ENCODE data around the gene SYNPO. TPM values are rescaled to one million over a fixed set of nuclear protein-coding genes. Genes with fewer than 3 reads are reported as not detected.

Gene SYNPO
- total and polyA plus RNA-seq, 2 experiments from 2014 or later: 7.1 to 8.4 TPM

DNA sequence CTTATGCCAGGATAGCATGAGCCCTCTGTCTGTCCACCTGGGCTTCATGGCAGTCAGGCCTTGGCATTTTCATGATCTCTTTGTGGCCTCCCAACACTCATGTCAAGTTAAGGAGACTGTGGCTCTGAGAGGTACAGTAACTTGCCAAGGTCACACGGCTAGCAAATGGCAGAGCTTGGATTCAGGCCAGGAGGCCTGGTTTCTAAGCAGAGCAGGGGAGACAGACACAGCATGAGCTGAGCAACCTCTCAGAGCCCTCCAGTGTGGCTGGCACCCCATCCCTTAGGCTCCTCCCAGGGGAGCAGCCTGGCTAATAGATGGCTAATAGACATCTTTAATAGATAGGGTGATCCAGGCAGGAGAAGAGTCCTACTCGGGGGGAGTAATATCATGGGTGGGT lies 4.1 kb downstream of the SYNPO start:
- Histone ChIP-seq H3K9me3 (ENCODE audit: low read depth) (no peaks in the 10 kb centered on the region), H3K79me2 (peaks cover 49% of the 10 kb centered on the region), H2AFZ (no peak overlapping the region), H3K27me3 (no peaks in the 10 kb centered on the region), H4K20me1 (ENCODE audit: insufficient read depth, poor library complexity, severe bottlenecking) (no peaks in the 10 kb centered on the region), H3K4me1 (ENCODE audit: insufficient read depth) (peaks cover 61% of the 10 kb centered on the region), H3K27ac (peak overlapping the region; percentile 45), H3K36me3 (replicated peaks; ENCODE audit: insufficient read depth, low read depth) (no peaks in the 10 kb centered on the region), H3K4me3 (no peak overlapping the region), H3K9me2 (replicated peaks; ENCODE audit: insufficient read depth) (no peaks in the 10 kb centered on the region), H3K4me2 (peak overlapping the region; percentile 26)
- WGBS (ENCODE audit: low lambda C conversion rate, missing lambda C conversion rate): 78% methylated on average over 2 of the region's 2 CpGs
- no peak for TF ChIP-seq EZH2phosphoT487 (IDR thresholded peaks at IDR 0.05; ENCODE audit: low read depth, severe bottlenecking, unreplicated experiment)
- DNase-seq (ENCODE audit: low spot score): no peak

DNA sequence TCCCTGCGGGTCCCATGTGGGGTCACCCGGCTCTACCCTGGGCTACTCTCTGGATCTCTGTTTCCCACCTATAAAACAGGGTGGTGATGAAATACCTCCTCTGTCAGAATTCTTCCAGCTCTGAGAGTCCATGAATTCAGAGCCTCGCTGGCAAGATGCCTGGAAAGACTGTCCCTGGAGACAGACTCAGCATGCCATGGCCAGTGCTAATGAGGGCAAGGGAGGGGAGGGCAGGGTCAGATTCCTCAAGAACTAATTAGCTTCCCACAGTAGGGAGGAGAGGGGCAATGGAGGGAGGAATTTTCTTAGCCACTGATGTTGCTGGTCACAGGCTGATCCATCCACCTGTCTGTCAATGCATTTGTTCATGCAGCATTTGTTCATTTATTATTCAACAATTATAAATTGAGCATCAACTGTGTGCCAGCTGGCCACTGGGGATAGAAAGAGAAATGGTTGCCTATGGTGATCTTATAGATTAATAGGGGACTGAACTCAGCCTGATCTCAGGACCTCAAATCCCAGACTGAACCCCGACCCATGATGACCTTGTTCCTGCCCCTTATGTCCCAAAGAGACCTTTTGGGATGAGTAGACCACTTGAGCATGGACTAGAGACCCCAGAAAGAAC lies 4.7 kb downstream of the SYNPO start:
- Histone ChIP-seq H3K4me2 (peak overlapping the region; percentile 26), H3K4me1 (ENCODE audit: insufficient read depth) (peaks cover 54% of the 10 kb centered on the region), H2AFZ (no peak overlapping the region), H3K27me3 (no peaks in the 10 kb centered on the region), H3K79me2 (peaks cover 49% of the 10 kb centered on the region), H4K20me1 (ENCODE audit: insufficient read depth, poor library complexity, severe bottlenecking) (no peaks in the 10 kb centered on the region), H3K9me3 (ENCODE audit: low read depth) (no peaks in the 10 kb centered on the region), H3K4me3 (no peak overlapping the region), H3K36me3 (replicated peaks; ENCODE audit: insufficient read depth, low read depth) (no peaks in the 10 kb centered on the region), H3K9me2 (replicated peaks; ENCODE audit: insufficient read depth) (no peaks in the 10 kb centered on the region), H3K27ac (peak overlapping the region; percentile 45)
- WGBS (ENCODE audit: low lambda C conversion rate, missing lambda C conversion rate): 75% methylated on average over 4 of the region's 4 CpGs
- DNase-seq (ENCODE audit: low spot score): no peak
- no peak for TF ChIP-seq EZH2phosphoT487 (IDR thresholded peaks at IDR 0.05; ENCODE audit: low read depth, severe bottlenecking, unreplicated experiment)
- no peak for TF ChIP-seq EZH2 (IDR thresholded peaks at IDR 0.05; ENCODE audit: borderline replicate concordance)
- TF ChIP-seq CTCF (IDR thresholded peaks at IDR 0.05; ENCODE audit: poor library complexity): no peak

DNA sequence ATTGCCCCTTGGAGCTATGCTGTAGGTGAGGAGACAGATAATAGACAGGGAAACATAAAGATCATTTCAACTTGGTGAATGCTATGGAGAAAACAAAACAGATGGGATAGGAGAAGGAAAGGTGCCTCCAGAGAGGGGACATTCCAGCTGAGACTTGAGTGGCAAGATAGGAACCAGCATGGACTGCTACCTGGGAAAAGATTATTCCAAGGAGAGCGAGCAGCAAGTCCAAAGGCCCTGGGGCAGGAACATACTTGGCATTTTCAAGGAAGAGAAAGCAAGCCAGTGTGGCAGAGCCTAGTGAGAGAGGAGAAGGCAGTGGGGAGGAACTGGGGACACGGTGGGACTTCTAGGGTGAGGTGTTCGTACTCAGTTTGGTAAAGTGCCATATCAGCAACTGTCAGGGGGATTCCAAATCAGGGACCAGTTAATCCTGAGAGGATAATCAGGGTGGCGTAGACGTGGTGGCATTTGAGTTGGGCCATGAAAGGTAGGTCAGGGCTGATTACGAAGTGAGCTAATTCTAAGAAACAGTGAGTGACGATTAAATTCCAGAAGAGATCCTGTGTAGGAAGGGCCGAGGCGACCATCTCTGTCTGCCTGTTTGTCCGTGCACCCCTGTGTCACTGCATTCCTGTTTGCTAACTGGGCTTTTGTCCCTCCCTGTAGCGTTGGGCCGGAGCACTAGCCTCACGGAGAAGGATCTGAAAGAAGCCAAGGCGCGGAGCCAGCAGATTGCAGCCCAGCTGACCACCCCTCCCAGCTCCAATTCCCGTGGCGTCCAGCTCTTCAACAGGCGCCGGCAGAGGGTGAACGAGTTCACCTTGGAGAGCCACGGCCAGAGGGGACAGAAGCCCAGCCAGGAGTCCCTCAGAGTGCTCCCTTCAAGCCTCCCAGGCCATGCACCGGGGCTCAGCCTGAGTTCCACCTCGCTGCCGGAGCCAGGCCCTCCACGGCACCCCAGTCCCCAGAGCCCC lies 7.1 kb downstream of the SYNPO start:
- no peaks in the 10 kb centered on the region for H3K9me2 ChIP-seq (replicated peaks; ENCODE audit: insufficient read depth)
- H3K36me3 ChIP-seq (replicated peaks; ENCODE audit: insufficient read depth, low read depth): no peaks in the 10 kb centered on the region
- peaks cover 30% of the 10 kb centered on the region for H3K4me1 ChIP-seq (ENCODE audit: insufficient read depth)
- WGBS (ENCODE audit: low lambda C conversion rate, missing lambda C conversion rate): 81% methylated on average over 25 of the region's 25 CpGs
- peaks cover 42% of the 10 kb centered on the region for H3K79me2 ChIP-seq
- H4K20me1 ChIP-seq (ENCODE audit: insufficient read depth, poor library complexity, severe bottlenecking): no peaks in the 10 kb centered on the region
- H3K4me2 ChIP-seq: no peak overlapping the region
- no peak overlapping the region for H3K27ac ChIP-seq
- H3K27me3 ChIP-seq: no peaks in the 10 kb centered on the region
- no peak for DNase-seq (ENCODE audit: low spot score)
- H3K9me3 ChIP-seq (ENCODE audit: low read depth): no peaks in the 10 kb centered on the region
- H2AFZ ChIP-seq: no peak overlapping the region
- no peak for TF ChIP-seq CTCF (IDR thresholded peaks at IDR 0.05; ENCODE audit: poor library complexity)
- no peak for TF ChIP-seq EZH2 (IDR thresholded peaks at IDR 0.05; ENCODE audit: borderline replicate concordance)
- no peak for TF ChIP-seq EZH2phosphoT487 (IDR thresholded peaks at IDR 0.05; ENCODE audit: low read depth, severe bottlenecking, unreplicated experiment)
- no peak overlapping the region for H3K4me3 ChIP-seq

Measured in hepatocyte (in vitro differentiated cells).